ENCODE results near the gene OR4F15.

DNA sequence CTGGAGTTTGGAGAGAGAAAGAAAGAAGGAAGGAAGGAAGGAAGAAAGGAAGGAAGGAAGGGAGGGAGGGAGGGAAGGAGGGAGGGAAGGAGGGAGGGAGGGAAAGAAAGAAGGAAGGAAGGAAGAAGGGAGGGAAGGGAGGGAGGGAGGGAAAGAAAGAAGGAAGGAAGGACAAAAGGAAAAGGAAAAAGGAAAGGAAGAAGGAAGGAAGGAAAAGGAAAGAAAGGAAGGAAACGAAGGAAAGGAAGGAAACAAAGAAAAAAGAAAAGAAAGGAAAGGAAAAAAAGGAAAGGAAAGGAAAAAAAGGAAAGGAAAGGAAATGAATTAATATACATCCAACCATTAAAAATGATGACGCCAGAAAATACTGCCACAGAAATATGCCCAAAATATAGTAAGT lies 27.4 kb upstream of the OR4F15 start:
- TF ChIP-seq, protein P1, sequence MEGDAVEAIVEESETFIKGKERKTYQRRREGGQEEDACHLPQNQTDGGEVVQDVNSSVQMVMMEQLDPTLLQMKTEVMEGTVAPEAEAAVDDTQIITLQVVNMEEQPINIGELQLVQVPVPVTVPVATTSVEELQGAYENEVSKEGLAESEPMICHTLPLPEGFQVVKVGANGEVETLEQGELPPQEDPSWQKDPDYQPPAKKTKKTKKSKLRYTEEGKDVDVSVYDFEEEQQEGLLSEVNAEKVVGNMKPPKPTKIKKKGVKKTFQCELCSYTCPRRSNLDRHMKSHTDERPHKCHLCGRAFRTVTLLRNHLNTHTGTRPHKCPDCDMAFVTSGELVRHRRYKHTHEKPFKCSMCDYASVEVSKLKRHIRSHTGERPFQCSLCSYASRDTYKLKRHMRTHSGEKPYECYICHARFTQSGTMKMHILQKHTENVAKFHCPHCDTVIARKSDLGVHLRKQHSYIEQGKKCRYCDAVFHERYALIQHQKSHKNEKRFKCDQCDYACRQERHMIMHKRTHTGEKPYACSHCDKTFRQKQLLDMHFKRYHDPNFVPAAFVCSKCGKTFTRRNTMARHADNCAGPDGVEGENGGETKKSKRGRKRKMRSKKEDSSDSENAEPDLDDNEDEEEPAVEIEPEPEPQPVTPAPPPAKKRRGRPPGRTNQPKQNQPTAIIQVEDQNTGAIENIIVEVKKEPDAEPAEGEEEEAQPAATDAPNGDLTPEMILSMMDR (conservative IDR thresholded peaks at IDR 0.05; ENCODE audit: low read depth, low read length), result no peak
- TF ChIP-seq USF2 (IDR thresholded peaks at IDR 0.05; ENCODE audit: low read depth, low read length), result no peak
- no peak for TF ChIP-seq CHD1 (IDR thresholded peaks at IDR 0.05; ENCODE audit: low read depth, low read length)
- TF ChIP-seq POLR2A (IDR thresholded peaks at IDR 0.05; ENCODE audit: low read depth, low read length), result no peak
- no peak for TF ChIP-seq SMC3 (IDR thresholded peaks at IDR 0.05; ENCODE audit: low read depth, low read length)
- no peak for TF ChIP-seq BHLHE40 (IDR thresholded peaks at IDR 0.05; ENCODE audit: low read depth, low read length)
- TF ChIP-seq RFX5 (IDR thresholded peaks at IDR 0.05; ENCODE audit: low read depth, low read length), result no peak

Data from IMR-90 (cell line).